Measurements from ENCODE around the gene STK38. TPM values are rescaled to one million over a fixed set of nuclear protein-coding genes. Genes with fewer than 3 reads are reported as not detected.

The STK38 gene
- total RNA-seq, 2 experiments from 2014 or later, result 88.9 to 93.2 TPM

DNA sequence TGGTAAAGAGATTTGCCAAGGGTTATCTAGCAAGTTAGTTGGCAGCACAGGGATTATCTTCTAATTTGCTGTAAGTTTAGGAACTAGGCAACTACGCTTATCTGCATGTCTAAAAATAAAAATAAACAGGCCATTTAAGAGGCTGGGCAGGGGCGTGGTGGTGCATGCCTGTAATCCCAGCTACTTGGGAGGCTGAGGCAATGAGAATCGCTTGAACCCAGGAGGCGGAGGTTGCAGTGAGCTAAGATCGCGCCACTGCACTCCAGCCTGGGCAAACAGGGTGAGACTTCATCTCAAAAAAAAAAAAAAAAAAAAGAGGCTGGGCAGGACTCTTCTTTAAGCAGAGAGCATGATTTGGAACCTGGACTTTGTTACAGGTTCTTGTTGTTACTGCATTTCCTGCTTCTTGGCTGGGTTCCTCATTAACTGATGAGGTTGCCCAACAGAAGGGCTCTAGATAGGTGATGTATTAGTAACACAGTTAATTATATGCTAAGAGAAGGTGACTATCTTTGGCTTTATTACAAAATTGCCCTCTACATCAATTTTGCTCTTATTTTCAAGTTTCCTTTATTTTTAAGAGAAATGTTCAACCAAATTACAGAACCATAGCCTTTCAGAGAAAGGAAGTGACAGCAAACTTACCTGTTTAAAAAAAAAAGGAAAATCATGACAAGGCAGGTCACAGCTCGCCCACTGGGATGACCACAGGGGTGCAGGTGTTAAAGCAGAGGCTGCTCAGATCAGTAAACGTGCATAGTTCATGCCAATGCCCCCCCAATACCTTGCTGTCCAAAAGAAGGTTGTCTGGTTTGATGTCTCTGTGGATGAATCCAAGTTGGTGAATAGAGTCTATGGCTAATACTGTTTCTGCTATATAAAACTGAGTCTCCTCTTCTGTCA lies 32.5 kb downstream of the STK38 start:
- POLR2A ChIA-PET, result no interaction called here
- CTCF ChIA-PET, result interaction anchor here (1.9 kb wide), 1 partner anchor 65 kb away, joined by 7 read pairs; no protein-coding TSS in a partner anchor
- H3K36me3 Mint-ChIP-seq (ENCODE audit: low read depth), result peaks cover 76% of the 10 kb centered on the region

DNA sequence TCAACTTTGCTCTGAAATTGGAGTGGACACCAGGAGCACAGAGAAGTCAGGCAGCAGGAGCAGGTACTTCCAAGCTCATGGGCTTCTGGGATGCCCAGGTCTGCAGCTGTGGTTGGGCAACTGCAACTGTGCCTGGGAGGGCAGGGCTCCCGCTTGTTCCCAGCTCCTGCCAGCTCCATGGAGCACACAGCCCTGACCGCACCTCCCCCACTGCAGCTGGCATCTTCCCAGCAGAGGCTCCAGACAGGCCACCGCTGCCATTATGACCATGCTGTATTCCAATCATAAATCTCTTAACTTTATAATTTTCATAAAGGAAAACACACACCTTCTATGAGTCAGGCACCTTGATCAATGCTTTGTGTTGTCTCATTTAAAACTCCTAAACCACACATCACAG lies 36.9 kb downstream of the STK38 start:
- Mint-ChIP-seq H3K27me3 (no peaks in the 10 kb centered on the region), H3K27ac (no peak overlapping the region), H3K4me1 (peaks cover 24% of the 10 kb centered on the region), H3K36me3 (ENCODE audit: low read depth) (peaks cover 85% of the 10 kb centered on the region), H3K4me3 (no peak overlapping the region), H3K9me3 (no peaks in the 10 kb centered on the region)
- DNase-seq, result no peak
- POLR2A ChIA-PET, result interaction anchor here (0.6 kb wide), 1 partner anchor 81 kb away, joined by 3 read pairs; no protein-coding TSS in a partner anchor
- CTCF ChIA-PET, result no interaction called here

More for the DNA sequence above, 32.5 kb downstream of the STK38 start:
- H3K27ac Mint-ChIP-seq, result no peak overlapping the region
- H3K4me3 Mint-ChIP-seq, result no peak overlapping the region
- no peak for DNase-seq
- H3K9me3 Mint-ChIP-seq, result no peaks in the 10 kb centered on the region
- peaks cover 22% of the 10 kb centered on the region for H3K4me1 Mint-ChIP-seq
- no peaks in the 10 kb centered on the region for H3K27me3 Mint-ChIP-seq

DNA sequence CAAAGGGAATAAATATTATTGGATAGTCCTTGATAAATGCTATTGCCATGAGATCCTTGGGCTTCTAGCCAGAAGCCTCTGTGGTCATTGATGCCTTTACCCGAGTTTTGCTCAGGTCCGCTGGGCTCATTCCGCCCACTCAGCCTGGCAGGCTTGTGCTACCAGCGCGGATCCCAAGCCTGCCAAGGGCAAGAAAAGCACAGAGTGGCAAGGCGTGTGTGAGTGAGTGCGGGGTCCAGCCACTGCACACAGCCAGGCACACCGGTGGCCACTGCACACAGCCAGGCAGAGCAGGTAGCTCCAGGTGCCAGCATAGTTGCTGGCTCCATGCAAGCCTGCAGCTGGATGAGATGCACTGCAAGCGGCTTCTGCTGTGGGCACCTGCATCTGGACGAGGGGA lies 38.7 kb downstream of the STK38 start:
- Mint-ChIP-seq H3K4me1 (peaks cover 20% of the 10 kb centered on the region), H3K27me3 (no peaks in the 10 kb centered on the region), H3K9me3 (no peaks in the 10 kb centered on the region), H3K36me3 (ENCODE audit: low read depth) (peaks cover 85% of the 10 kb centered on the region), H3K4me3 (no peak overlapping the region), H3K27ac (no peak overlapping the region)
- POLR2A ChIA-PET, result no interaction called here
- CTCF ChIA-PET, result interaction anchor here (1.4 kb wide), 1 partner anchor 85 kb away, joined by 3 read pairs; no protein-coding TSS in a partner anchor
- no peak for DNase-seq

DNA sequence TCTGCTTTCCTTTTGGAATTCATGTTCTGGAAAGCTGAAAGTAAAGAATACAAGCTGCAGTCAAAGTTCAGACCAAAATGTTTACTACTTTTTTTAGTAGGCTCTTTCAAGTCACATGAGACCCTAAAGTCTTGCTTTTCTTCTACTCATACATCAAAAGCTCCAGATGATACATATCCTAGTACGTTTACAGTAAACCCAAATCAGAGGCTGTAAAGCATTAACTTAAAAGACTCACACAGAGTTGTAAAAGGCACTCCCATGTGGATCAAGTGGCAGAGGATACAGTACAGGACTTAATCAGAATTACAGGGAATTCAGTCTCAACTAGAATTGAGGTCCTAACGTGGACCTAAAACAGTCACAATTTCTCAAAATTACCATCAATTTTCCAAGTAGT lies 40.7 kb downstream of the STK38 start:
- Mint-ChIP-seq H3K9me3 (no peaks in the 10 kb centered on the region), H3K27ac (peak overlapping the region; percentile 28), H3K27me3 (no peaks in the 10 kb centered on the region), H3K4me1 (peaks cover 18% of the 10 kb centered on the region), H3K4me3 (no peak overlapping the region), H3K36me3 (ENCODE audit: low read depth) (peaks cover 80% of the 10 kb centered on the region)
- POLR2A ChIA-PET, result interaction anchor here (1.0 to 1.6 kb wide), 4 partner anchors 17 to 94 kb away, joined by 3 to 6 read pairs (median 3); no protein-coding TSS in a partner anchor
- CTCF ChIA-PET, result interaction anchor here (0.6 to 1.3 kb wide), 3 partner anchors 11 to 570 kb away, joined by 3 to 4 read pairs (median 3); no protein-coding TSS in a partner anchor
- DNase-seq, result no peak

DNA sequence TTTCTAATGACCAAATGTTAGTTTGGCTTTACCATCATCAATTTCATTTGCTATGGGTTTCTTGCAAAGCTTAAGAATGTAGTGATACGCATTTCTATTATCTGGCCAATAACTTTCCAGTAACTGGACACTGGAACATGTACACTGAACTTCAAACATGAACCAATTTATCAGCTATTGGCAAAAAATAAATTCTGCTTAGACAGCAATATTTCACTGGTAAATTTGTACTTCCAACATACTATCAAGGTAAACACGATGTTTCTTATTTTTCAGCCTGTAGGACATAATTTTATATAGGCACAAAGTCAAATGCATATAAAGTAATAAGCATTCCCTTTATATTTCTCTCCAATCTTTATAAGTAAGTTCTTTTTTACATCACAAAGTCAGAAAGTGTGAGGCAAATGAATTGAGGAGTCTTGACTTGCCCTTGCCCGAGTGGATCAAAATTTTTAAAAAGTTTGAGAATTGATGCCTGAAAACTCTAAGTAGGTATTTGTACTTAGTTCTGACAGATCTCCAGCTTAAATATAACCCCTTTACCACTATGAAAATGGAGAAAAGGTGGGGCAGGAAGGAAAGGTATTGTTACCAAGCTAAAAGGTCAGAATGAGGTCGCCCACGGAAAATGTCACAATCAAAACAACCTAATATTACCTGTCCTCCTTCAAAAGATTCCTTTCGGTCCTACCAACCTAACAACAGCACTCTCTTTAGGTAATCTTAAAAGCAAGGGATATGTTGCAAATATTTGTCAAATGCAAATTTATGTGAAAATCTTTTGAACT lies 41.3 kb downstream of the STK38 start:
- peaks cover 18% of the 10 kb centered on the region for H3K4me1 Mint-ChIP-seq
- H3K27ac Mint-ChIP-seq, result peak overlapping the region; percentile 28
- H3K36me3 Mint-ChIP-seq (ENCODE audit: low read depth), result peaks cover 76% of the 10 kb centered on the region
- no peaks in the 10 kb centered on the region for H3K27me3 Mint-ChIP-seq
- H3K4me3 Mint-ChIP-seq, result no peak overlapping the region
- no peak for DNase-seq
- ChIA-PET POLR2A (interaction anchor here (1.0 to 1.6 kb wide), 4 partner anchors 17 to 95 kb away, joined by 3 to 6 read pairs (median 3); no protein-coding TSS in a partner anchor), CTCF (interaction anchor here (0.6 to 1.3 kb wide), 5 partner anchors 11 to 570 kb away, joined by 3 to 4 read pairs (median 3); no protein-coding TSS in a partner anchor)
- H3K9me3 Mint-ChIP-seq, result no peaks in the 10 kb centered on the region

DNA sequence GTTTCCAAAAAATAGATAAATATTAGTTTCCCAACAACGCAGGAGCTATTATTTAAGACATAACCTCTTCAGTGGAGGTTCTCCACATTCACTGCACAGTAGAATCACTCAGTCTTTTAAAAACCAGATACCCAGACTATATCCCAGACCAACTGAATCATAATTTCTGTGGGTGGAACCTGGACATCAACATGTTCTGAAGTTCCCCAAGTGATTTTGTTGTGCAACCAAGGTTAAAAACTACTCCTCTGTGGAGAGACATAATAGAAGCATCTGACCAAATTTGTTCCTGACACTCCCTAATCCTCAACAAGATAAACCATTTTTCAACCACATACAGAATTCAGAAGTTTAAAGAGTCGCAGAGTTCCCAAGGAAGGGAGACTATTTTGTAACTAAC lies 42.3 kb downstream of the STK38 start:
- Mint-ChIP-seq H3K27ac (no peak overlapping the region), H3K9me3 (no peaks in the 10 kb centered on the region), H3K4me1 (peaks cover 18% of the 10 kb centered on the region), H3K27me3 (no peaks in the 10 kb centered on the region), H3K4me3 (no peak overlapping the region), H3K36me3 (ENCODE audit: low read depth) (peaks cover 71% of the 10 kb centered on the region)
- DNase-seq, result no peak
- POLR2A ChIA-PET, result no interaction called here
- CTCF ChIA-PET, result interaction anchor here (1.0 kb wide), 1 partner anchor 12 kb away, joined by 3 read pairs; no protein-coding TSS in a partner anchor

DNA sequence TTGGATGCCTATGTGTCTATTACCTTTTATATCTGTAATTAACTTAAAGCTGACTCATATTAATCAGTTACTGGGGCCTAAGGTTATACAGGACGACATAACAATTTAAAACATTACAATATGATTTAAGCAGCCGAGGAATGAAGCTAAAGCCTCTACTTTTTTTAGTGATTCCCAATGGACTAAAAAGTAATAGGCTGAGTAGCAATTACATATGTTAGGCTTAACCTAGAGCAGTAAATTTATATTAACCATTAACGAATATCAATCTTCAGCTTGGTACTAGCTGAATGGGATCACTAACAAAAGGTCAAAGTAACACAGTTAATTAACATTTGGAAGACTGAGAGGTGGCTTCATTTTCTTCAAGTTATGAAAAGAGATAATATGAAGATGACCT lies 43.1 kb downstream of the STK38 start:
- Mint-ChIP-seq H3K4me1 (peaks cover 18% of the 10 kb centered on the region), H3K4me3 (no peak overlapping the region), H3K27ac (no peak overlapping the region), H3K9me3 (no peaks in the 10 kb centered on the region), H3K27me3 (no peaks in the 10 kb centered on the region), H3K36me3 (ENCODE audit: low read depth) (peaks cover 71% of the 10 kb centered on the region)
- POLR2A ChIA-PET, result interaction anchor here (1.4 kb wide), 1 partner anchor 60 kb away, joined by 3 read pairs; no protein-coding TSS in a partner anchor
- no peak for DNase-seq
- CTCF ChIA-PET, result interaction anchor here (0.6 to 1.5 kb wide), 3 partner anchors 16 to 624 kb away, joined by 3 to 6 read pairs (median 3); no protein-coding TSS in a partner anchor

DNA sequence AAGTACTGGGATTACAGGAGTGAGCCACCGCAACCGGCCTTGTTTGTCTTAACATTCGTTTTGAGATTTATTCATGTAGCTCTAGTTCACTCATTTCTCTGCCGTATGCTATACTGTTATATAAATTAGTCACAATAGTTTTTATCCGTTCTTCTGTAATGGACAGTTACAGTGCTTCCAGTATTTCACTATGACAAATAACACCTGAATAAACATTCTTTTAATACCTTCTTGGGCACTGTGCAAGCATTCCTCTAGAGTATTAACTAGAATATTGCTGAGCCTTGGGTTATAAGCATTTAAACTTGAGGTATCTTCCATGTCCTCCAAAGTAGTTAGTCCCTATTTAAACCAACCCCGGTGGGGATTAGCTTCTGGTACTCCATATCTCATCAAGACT lies 45.6 kb downstream of the STK38 start:
- ChIA-PET POLR2A (no interaction called here), CTCF (interaction anchor here (0.6 to 1.1 kb wide), 2 partner anchors 11 to 61 kb away, joined by 4 read pairs; no protein-coding TSS in a partner anchor)
- H3K9me3 Mint-ChIP-seq, result no peaks in the 10 kb centered on the region
- peaks cover 16% of the 10 kb centered on the region for H3K4me1 Mint-ChIP-seq
- H3K27ac Mint-ChIP-seq, result no peak overlapping the region
- DNase-seq, result no peak
- no peak overlapping the region for H3K4me3 Mint-ChIP-seq
- H3K27me3 Mint-ChIP-seq, result no peaks in the 10 kb centered on the region
- H3K36me3 Mint-ChIP-seq (ENCODE audit: low read depth), result peaks cover 67% of the 10 kb centered on the region

DNA sequence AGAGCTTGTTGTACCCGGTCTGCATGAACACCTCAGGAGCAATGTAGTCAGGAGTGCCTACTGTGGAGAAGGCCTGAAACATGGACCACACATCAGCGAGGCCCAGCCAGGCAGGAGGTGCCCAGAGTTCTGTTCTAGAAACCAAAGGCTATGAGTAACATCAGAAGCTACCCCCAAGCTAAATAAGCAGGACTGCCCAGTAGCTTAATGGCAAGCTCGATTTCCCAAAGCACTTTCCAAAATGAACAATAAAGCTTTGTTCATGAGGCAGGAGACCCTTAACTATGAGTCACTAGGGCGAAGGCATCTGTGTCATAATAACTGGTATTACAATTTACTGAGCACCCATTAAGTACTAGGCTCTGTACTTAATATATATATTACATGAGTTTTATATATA lies 47.4 kb downstream of the STK38 start:
- no peaks in the 10 kb centered on the region for H3K27me3 Mint-ChIP-seq
- POLR2A ChIA-PET, result interaction anchor here (1.2 kb wide), 1 partner anchor 97 kb away, joined by 4 read pairs; no protein-coding TSS in a partner anchor
- DNase-seq, result no peak
- no peak overlapping the region for H3K4me3 Mint-ChIP-seq
- peaks cover 10% of the 10 kb centered on the region for H3K4me1 Mint-ChIP-seq
- peaks cover 67% of the 10 kb centered on the region for H3K36me3 Mint-ChIP-seq (ENCODE audit: low read depth)
- H3K27ac Mint-ChIP-seq, result no peak overlapping the region
- CTCF ChIA-PET, result no interaction called here
- H3K9me3 Mint-ChIP-seq, result no peaks in the 10 kb centered on the region

DNA sequence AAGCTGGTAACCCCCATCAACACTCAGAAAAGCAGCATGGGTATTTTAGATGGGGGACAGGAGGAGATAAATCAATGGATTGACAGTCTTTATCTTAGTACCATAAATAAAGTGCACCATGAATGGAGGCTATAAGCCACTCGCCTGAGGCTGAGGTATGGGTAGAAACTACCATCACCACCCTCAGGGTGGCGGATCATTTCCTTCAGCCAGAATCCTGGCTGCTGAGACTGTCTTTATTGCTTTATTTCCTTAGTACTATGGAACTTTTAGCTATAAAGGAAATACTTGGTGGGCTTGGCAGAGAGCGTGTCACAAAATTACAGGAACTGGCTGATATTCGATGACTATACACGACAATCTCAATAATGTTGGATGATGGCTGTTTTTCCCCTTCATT lies 52.2 kb downstream of the STK38 start:
- H3K27me3 Mint-ChIP-seq, result no peaks in the 10 kb centered on the region
- H3K27ac Mint-ChIP-seq, result no peak overlapping the region
- ChIA-PET POLR2A (no interaction called here), CTCF (interaction anchor here (1.2 kb wide), 1 partner anchor 12 kb away, joined by 4 read pairs; no protein-coding TSS in a partner anchor)
- H3K4me1 Mint-ChIP-seq, result peaks cover 30% of the 10 kb centered on the region
- H3K4me3 Mint-ChIP-seq, result no peak overlapping the region
- no peak for DNase-seq
- H3K36me3 Mint-ChIP-seq (ENCODE audit: low read depth), result peaks cover 81% of the 10 kb centered on the region
- H3K9me3 Mint-ChIP-seq, result no peaks in the 10 kb centered on the region

DNA sequence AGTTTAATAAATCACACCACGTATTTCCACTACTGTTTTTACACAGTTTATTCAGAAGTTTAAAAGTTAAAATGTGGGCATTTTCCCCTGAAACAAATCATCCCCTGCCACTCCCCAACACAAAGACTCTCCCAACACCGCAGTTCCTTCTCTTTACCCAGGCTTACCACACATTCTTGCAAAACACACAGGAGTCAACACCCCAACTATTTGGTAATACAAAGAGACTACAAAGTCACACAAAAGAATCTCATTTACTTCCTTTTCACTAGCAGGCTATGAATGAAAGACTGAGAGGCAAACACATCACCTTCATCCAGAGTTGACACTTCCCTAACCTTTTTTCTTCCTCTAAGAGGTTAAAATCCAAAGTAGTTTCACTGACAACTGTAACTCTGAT lies 53.4 kb downstream of the STK38 start:
- DNase-seq, result no peak
- Mint-ChIP-seq H3K27ac (peak overlapping the region; percentile 5), H3K4me3 (no peak overlapping the region), H3K4me1 (peaks cover 29% of the 10 kb centered on the region), H3K27me3 (no peaks in the 10 kb centered on the region), H3K36me3 (ENCODE audit: low read depth) (peaks cover 81% of the 10 kb centered on the region), H3K9me3 (no peaks in the 10 kb centered on the region)
- ChIA-PET POLR2A (no interaction called here), CTCF (no interaction called here)

DNA sequence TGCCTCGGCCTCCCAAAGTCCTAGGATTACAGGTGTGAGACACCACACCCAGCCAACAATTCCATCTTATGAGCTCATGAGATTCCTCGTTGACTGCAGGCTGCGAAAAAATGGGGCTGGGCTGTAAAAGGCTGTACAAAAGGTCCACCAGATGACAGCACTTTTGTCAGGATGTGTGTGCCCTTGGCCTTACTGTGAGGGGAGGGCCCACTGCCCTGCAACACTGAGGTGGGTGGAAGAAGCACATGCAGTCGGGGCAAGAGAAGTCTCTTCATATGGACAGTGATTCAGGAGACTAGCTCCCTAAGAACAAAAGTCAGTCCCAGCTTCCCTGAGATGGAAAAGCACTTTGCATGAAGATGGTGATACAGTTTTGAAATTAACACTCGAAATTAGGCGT lies 54.0 kb downstream of the STK38 start:
- Mint-ChIP-seq H3K27me3 (no peaks in the 10 kb centered on the region), H3K27ac (peak overlapping the region; percentile 27), H3K36me3 (ENCODE audit: low read depth) (peaks cover 83% of the 10 kb centered on the region), H3K4me3 (no peak overlapping the region), H3K4me1 (peaks cover 25% of the 10 kb centered on the region), H3K9me3 (no peaks in the 10 kb centered on the region)
- no peak for DNase-seq
- ChIA-PET CTCF (interaction anchor here (1.3 kb wide), 1 partner anchor 86 kb away, joined by 3 read pairs; no protein-coding TSS in a partner anchor), POLR2A (interaction anchor here (1.1 kb wide), 1 partner anchor 344 kb away, joined by 3 read pairs; no protein-coding TSS in a partner anchor)
